ENCODE results near the gene MARCHF9.

Gene MARCHF9

GRCh38 chr12:57744194-57744776 lies 10.6 kb upstream of the MARCHF9 start:
- in situ Hi-C loops (cut with HindIII; ENCODE audit: low pct_unique_long_range_greater_than_20kb, low sequenced_read_pairs) = no loop called here
- no peak for TF ChIP-seq JUND (IDR thresholded peaks at IDR 0.05; ENCODE audit: low read depth)
- no peak for DNase-seq (ENCODE audit: low read depth in 1 of 2, low spot score in 1 of 2)

GRCh38 chr12:57744777-57745484 lies 10.0 kb upstream of the MARCHF9 start, which contains the start of gene TSPAN31:
TSS of gene TSPAN31 (plus strand) at chr12:57745039. CDS start at chr12:57745155, 116 bp downstream.
- TF ChIP-seq JUND (IDR thresholded peaks at IDR 0.05; ENCODE audit: low read depth) = no peak
- in situ Hi-C loops (cut with HindIII; ENCODE audit: low pct_unique_long_range_greater_than_20kb, low sequenced_read_pairs) = no loop called here
- DNase-seq (ENCODE audit: low read depth in 1 of 2, low spot score in 1 of 2) = peak; percentile 95 to 100

- no peak for TF ChIP-seq JUND (IDR thresholded peaks at IDR 0.05; ENCODE audit: low read depth)
- DNase-seq (ENCODE audit: low read depth in 1 of 2, low spot score in 1 of 2) = no peak
- in situ Hi-C loops (cut with HindIII; ENCODE audit: low pct_unique_long_range_greater_than_20kb, low sequenced_read_pairs) = no loop called here
Measured at GRCh38 chr12:57745485-57745881, 9.4 kb upstream of the MARCHF9 start.

GRCh38 chr12:57746025-57746424 lies 8.9 kb upstream of the MARCHF9 start:
- in situ Hi-C loops (cut with HindIII; ENCODE audit: low pct_unique_long_range_greater_than_20kb, low sequenced_read_pairs) = no loop called here
- DNase-seq (ENCODE audit: low read depth in 1 of 2, low spot score in 1 of 2) = no peak
- TF ChIP-seq JUND (IDR thresholded peaks at IDR 0.05; ENCODE audit: low read depth) = no peak

- no peak for DNase-seq (ENCODE audit: low read depth in 1 of 2, low spot score in 1 of 2)
- no peak for TF ChIP-seq JUND (IDR thresholded peaks at IDR 0.05; ENCODE audit: low read depth)
- in situ Hi-C loops (cut with HindIII; ENCODE audit: low pct_unique_long_range_greater_than_20kb, low sequenced_read_pairs) = no loop called here
Measured at GRCh38 chr12:57749061-57749460, 5.8 kb upstream of the MARCHF9 start.

- in situ Hi-C loops (cut with HindIII; ENCODE audit: low pct_unique_long_range_greater_than_20kb, low sequenced_read_pairs) = no loop called here
- TF ChIP-seq JUND (IDR thresholded peaks at IDR 0.05; ENCODE audit: low read depth) = no peak
- DNase-seq (ENCODE audit: low read depth in 1 of 2, low spot score in 1 of 2) = no peak
Measured at GRCh38 chr12:57750561-57751431, 4.1 kb upstream of the MARCHF9 start.

- no peak for TF ChIP-seq JUND (IDR thresholded peaks at IDR 0.05; ENCODE audit: low read depth)
- in situ Hi-C loops (cut with HindIII; ENCODE audit: low pct_unique_long_range_greater_than_20kb, low sequenced_read_pairs) = no loop called here
- DNase-seq (ENCODE audit: low read depth in 1 of 2, low spot score in 1 of 2) = no peak
Measured at GRCh38 chr12:57751432-57751787, 3.5 kb upstream of the MARCHF9 start.

GRCh38 chr12:57751788-57752667 lies 2.9 kb upstream of the MARCHF9 start, which contains the start of gene CDK4:
TSS of gene CDK4 (minus strand) at chr12:57752310. CDS start at chr12:57751717, 593 bp downstream.
- DNase-seq (ENCODE audit: low read depth in 1 of 2, low spot score in 1 of 2) = peak; percentile 91 to 100
- TF ChIP-seq JUND (IDR thresholded peaks at IDR 0.05; ENCODE audit: low read depth) = no peak
- in situ Hi-C loops (cut with HindIII; ENCODE audit: low pct_unique_long_range_greater_than_20kb, low sequenced_read_pairs) = no loop called here

- in situ Hi-C loops (cut with HindIII; ENCODE audit: low pct_unique_long_range_greater_than_20kb, low sequenced_read_pairs) = no loop called here
- no peak for DNase-seq (ENCODE audit: low read depth in 1 of 2, low spot score in 1 of 2)
- no peak for TF ChIP-seq JUND (IDR thresholded peaks at IDR 0.05; ENCODE audit: low read depth)
Measured at GRCh38 chr12:57752668-57753000, 2.3 kb upstream of the MARCHF9 start.

- TF ChIP-seq JUND (IDR thresholded peaks at IDR 0.05; ENCODE audit: low read depth) = no peak
- DNase-seq (ENCODE audit: low read depth in 1 of 2, low spot score in 1 of 2) = no peak
- in situ Hi-C loops (cut with HindIII; ENCODE audit: low pct_unique_long_range_greater_than_20kb, low sequenced_read_pairs) = no loop called here
Measured at GRCh38 chr12:57753756-57754337, 1.1 kb upstream of the MARCHF9 start.

GRCh38 chr12:57755194-57755453 lies 221 bp downstream of the MARCHF9 start:
- no peak for TF ChIP-seq JUND (IDR thresholded peaks at IDR 0.05; ENCODE audit: low read depth)
- in situ Hi-C loops (cut with HindIII; ENCODE audit: low pct_unique_long_range_greater_than_20kb, low sequenced_read_pairs) = no loop called here
- DNase-seq (ENCODE audit: low read depth in 1 of 2, low spot score in 1 of 2) = no peak

All from T47D (cell line).